DMS53 treated with DMSO at 0.1 percent for 48 hours (cell line): ENCODE results near the gene GOLGA2.
"Not testable (repeated sequence)": the region's sequence is repeated elsewhere in the genome, so short reads cannot be mapped to it uniquely, and the experiment has no call there.

ENCODE experiments used
- DNase-seq: peaks from one replicate; lab custom pipeline; 2025; ENCODE audit not compliant: unreplicated experiment; lab: John Stamatoyannopoulos, UW

The GOLGA2 gene

GRCh38 chr9:128244091-128244836 lies 31.5 kb downstream of the GOLGA2 start:
- no peak for DNase-seq

GRCh38 chr9:128243215-128244018 lies 32.4 kb downstream of the GOLGA2 start:
- no peak for DNase-seq

- no peak for DNase-seq
These were observed 33.0 kb downstream of the GOLGA2 start for GRCh38 chr9:128242828-128243214.

- DNase-seq = no peak
These were observed 33.7 kb downstream of the GOLGA2 start for GRCh38 chr9:128242124-128242523.

GRCh38 chr9:128233817-128234406 lies 41.9 kb downstream of the GOLGA2 start:
- DNase-seq = no peak

- DNase-seq = no peak
These were observed 43.0 kb downstream of the GOLGA2 start for GRCh38 chr9:128232528-128233428.

GRCh38 chr9:128231638-128232527 lies 43.9 kb downstream of the GOLGA2 start:
- no peak for DNase-seq

GRCh38 chr9:128230897-128231296 lies 44.9 kb downstream of the GOLGA2 start:
- not testable (repeated sequence) for DNase-seq

- DNase-seq = no peak
These were observed 49.4 kb downstream of the GOLGA2 start for GRCh38 chr9:128226412-128226801.

GRCh38 chr9:128225770-128226411 lies 49.9 kb downstream of the GOLGA2 start:
- no peak for DNase-seq

GRCh38 chr9:128224877-128225276 lies 50.9 kb downstream of the GOLGA2 start:
- DNase-seq = no peak

GRCh38 chr9:128222880-128223670 lies 52.7 kb downstream of the GOLGA2 start:
- no peak for DNase-seq

GRCh38 chr9:128222026-128222425 lies 53.8 kb downstream of the GOLGA2 start:
- no peak for DNase-seq

- DNase-seq = no peak
These were observed 56.0 kb downstream of the GOLGA2 start for GRCh38 chr9:128219831-128220230.

- no peak for DNase-seq
These were observed 57.1 kb downstream of the GOLGA2 start for GRCh38 chr9:128218518-128219389.

- no peak for DNase-seq
These were observed 57.7 kb downstream of the GOLGA2 start for GRCh38 chr9:128218172-128218517.

- DNase-seq = no peak
These were observed 58.8 kb downstream of the GOLGA2 start for GRCh38 chr9:128216781-128217553.
